PC-9 (cell line): ENCODE measurements around the gene SSC5D. TPM values are rescaled to one million over a fixed set of nuclear protein-coding genes. Genes with fewer than 3 reads are reported as not detected.

Experiments used
- BruUV-seq: library from RNA; stranded (reverse); fragments of 400-500 nt; replicated peaks from 2 replicates; lab custom pipeline; 2021; lab: Mats Ljungman, UMichigan
- CTCF ChIA-PET: fragments of 300-600 bp; sonication (Branson Sonifier 250); formaldehyde crosslinking; loops from one replicate; lab custom pipeline; 2022; ENCODE audit warnings: antibody characterized with exemption; lab: Charles Lee
- POLR2A ChIA-PET: fragments of 300-600 bp; sonication (Branson Sonifier 250); formaldehyde crosslinking; loops from one replicate; lab custom pipeline; 2022; ENCODE audit warnings: antibody characterized with exemption; ENCODE audit not compliant: unreplicated experiment; lab: Charles Lee
- DNase-seq, 2 experiments: peaks; one replicate each; pipeline versions ENCODE4 v3.0.0 to v3.0.0-alpha.2; 2015 to 2022; ENCODE audit warnings: mixed read lengths in 1 of 2
- H2AFZ ChIP-seq: fragments of 200-600 bp; sonication (generic); 2 replicates; pipeline ENCODE4 v1.8.1; 2017; ENCODE audit warnings: antibody characterized with exemption
- H3F3A ChIP-seq: fragments of 200-600 bp; sonication (generic); 2 replicates; pipeline ENCODE4 v1.8.1; 2017; ENCODE audit warnings: antibody characterized with exemption, mild to moderate bottlenecking, low read depth; ENCODE audit not compliant: insufficient read depth
- H3K27ac ChIP-seq: fragments of 200-600 bp; sonication (generic); 2 replicates; pipeline ENCODE4 v1.6.1; 2016; ENCODE audit warnings: mixed run types
- H3K27me3 ChIP-seq: fragments of 200-600 bp; sonication (generic); 2 replicates; pipeline ENCODE4 v1.6.1; 2016; ENCODE audit warnings: low read depth, mixed run types; ENCODE audit not compliant: insufficient read depth
- H3K36me3 ChIP-seq: fragments of 200-600 bp; sonication (generic); 2 replicates; pipeline ENCODE4 v1.6.1; 2016; ENCODE audit warnings: low read depth, mixed run types
- H3K4me1 ChIP-seq: fragments of 200-600 bp; sonication (generic); replicated peaks from 2 replicates; pipeline ENCODE4 v1.6.1; 2016; ENCODE audit warnings: mixed run types; ENCODE audit not compliant: insufficient read depth
- H3K4me2 ChIP-seq: fragments of 200-600 bp; sonication (generic); 2 replicates; pipeline ENCODE4 v1.6.1; 2017; ENCODE audit warnings: mixed run types
- H3K4me3 ChIP-seq: fragments of 200-600 bp; sonication (generic); 2 replicates; pipeline ENCODE4 v1.6.1; 2016; ENCODE audit warnings: mixed run types
- H3K79me2 ChIP-seq: fragments of 200-600 bp; sonication (generic); 2 replicates; pipeline ENCODE4 v1.6.1; 2017; ENCODE audit warnings: low read depth, mixed run types
- H3K9me2 ChIP-seq: fragments of 200-600 bp; sonication (generic); 2 replicates; pipeline ENCODE4 v1.8.1; 2017; ENCODE audit warnings: mild to moderate bottlenecking; ENCODE audit not compliant: insufficient read depth
- H3K9me3 ChIP-seq: fragments of 200-600 bp; sonication (generic); 2 replicates; pipeline ENCODE4 v1.8.1; 2016; ENCODE audit warnings: low read depth; ENCODE audit not compliant: insufficient read depth
- H4K20me1 ChIP-seq: fragments of 200-600 bp; sonication (generic); 2 replicates; pipeline ENCODE4 v1.8.1; 2017; ENCODE audit not compliant: insufficient read depth
- EZH2 ChIP-seq: fragments of 200-600 bp; sonication (generic); IDR thresholded peaks from 2 replicates; pipeline ENCODE4 v1.8.0; 2017; ENCODE audit warnings: antibody characterized with exemption, low read depth
- intact Hi-C: fragments of 100-400 bp; cut with micrococcal nuclease; formaldehyde crosslinking; loops from one replicate; pipeline ENCODE4 v1.10.0; 2022; ENCODE audit not compliant: unreplicated experiment
- total RNA-seq: library from RNA; stranded (reverse); gene quantifications from 2 replicates; pipeline ENCODE4 v1.2.3, GENCODE V29; 2021
- TF ChIP-seq, protein P1 (sequence below): fragments of 200-600 bp; sonication (generic); conservative IDR thresholded peaks from 2 replicates; pipeline ENCODE4 v1.6.1; 2017; ENCODE audit warnings: mixed run types, antibody characterized with exemption, mild to moderate bottlenecking, moderate library complexity

The SSC5D gene
- total RNA-seq, 1 experiment from 2014 or later, result 3.9 TPM

DNA sequence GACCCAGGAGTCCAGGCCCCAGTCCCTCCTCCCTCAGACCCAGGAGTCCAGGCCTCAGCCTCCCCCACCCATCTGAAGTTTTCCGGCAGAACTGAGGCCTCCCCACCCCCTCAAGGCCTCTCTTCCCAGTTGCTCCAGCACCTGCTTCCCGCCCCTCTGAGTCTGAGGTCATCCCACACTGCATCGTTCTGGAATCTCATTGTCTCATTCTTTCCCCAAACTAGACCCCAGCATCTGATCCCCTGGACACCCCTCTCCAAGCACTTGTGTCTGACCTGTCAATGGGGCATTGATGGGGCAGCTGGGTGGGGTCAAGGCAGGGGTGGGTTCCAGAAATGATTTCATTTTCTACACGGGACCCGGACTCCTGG lies 49.5 kb downstream of the SSC5D start:
- Histone ChIP-seq H3K4me1 (peaks cover 19% of the 10 kb centered on the region), H3K9me2 (no peaks in the 10 kb centered on the region), H4K20me1 (no peaks in the 10 kb centered on the region), H3K36me3 (no peaks in the 10 kb centered on the region), H3K27me3 (no peaks in the 10 kb centered on the region), H3K9me3 (no peaks in the 10 kb centered on the region), H3F3A (peaks cover 40% of the 10 kb centered on the region), H3K4me2 (no peak overlapping the region), H3K79me2 (no peaks in the 10 kb centered on the region), H3K4me3 (no peak overlapping the region), H2AFZ (no peak overlapping the region), H3K27ac (no peak overlapping the region)
- peak in 1 of 2 experiments; percentile 28 for DNase-seq
- TF ChIP-seq, protein P1, sequence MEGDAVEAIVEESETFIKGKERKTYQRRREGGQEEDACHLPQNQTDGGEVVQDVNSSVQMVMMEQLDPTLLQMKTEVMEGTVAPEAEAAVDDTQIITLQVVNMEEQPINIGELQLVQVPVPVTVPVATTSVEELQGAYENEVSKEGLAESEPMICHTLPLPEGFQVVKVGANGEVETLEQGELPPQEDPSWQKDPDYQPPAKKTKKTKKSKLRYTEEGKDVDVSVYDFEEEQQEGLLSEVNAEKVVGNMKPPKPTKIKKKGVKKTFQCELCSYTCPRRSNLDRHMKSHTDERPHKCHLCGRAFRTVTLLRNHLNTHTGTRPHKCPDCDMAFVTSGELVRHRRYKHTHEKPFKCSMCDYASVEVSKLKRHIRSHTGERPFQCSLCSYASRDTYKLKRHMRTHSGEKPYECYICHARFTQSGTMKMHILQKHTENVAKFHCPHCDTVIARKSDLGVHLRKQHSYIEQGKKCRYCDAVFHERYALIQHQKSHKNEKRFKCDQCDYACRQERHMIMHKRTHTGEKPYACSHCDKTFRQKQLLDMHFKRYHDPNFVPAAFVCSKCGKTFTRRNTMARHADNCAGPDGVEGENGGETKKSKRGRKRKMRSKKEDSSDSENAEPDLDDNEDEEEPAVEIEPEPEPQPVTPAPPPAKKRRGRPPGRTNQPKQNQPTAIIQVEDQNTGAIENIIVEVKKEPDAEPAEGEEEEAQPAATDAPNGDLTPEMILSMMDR, result no peak
- TF ChIP-seq EZH2, result no peak
- BruUV-seq, result no TSS peak
- intact Hi-C loops, result no loop called here
- POLR2A ChIA-PET, result no interaction called here
- CTCF ChIA-PET, result no interaction called here

GRCh38 chr19:55538132-55538531 lies 49.9 kb downstream of the SSC5D start:
- intact Hi-C loops, result no loop called here
- CTCF ChIA-PET, result no interaction called here
- no peak overlapping the region for H3K4me3 ChIP-seq

GRCh38 chr19:55539090-55539984 lies 51.1 kb downstream of the SSC5D start:
- no peak overlapping the region for H3K27ac ChIP-seq
- no peaks in the 10 kb centered on the region for H3K27me3 ChIP-seq
- DNase-seq, result no peak
- intact Hi-C loops, result no loop called here
- H3K79me2 ChIP-seq, result no peaks in the 10 kb centered on the region
- ChIA-PET POLR2A (no interaction called here), CTCF (no interaction called here)
- H3F3A ChIP-seq, result peaks cover 40% of the 10 kb centered on the region
- no peaks in the 10 kb centered on the region for H4K20me1 ChIP-seq
- no peaks in the 10 kb centered on the region for H3K9me3 ChIP-seq
- BruUV-seq, result no TSS peak
- H3K9me2 ChIP-seq, result no peaks in the 10 kb centered on the region
- TF ChIP-seq, protein P1, result no peak
- TF ChIP-seq EZH2, result no peak
- H3K4me2 ChIP-seq, result no peak overlapping the region
- H3K36me3 ChIP-seq, result no peaks in the 10 kb centered on the region
- no peak overlapping the region for H3K4me3 ChIP-seq
- H2AFZ ChIP-seq, result no peak overlapping the region
- H3K4me1 ChIP-seq, result peaks cover 28% of the 10 kb centered on the region

More at GRCh38 chr19:55538132-55538531, 49.9 kb downstream of the SSC5D start:
- Histone ChIP-seq H3K4me1 (peaks cover 19% of the 10 kb centered on the region), H3K9me3 (no peaks in the 10 kb centered on the region), H3K36me3 (no peaks in the 10 kb centered on the region), H3K9me2 (no peaks in the 10 kb centered on the region), H3K4me2 (no peak overlapping the region), H4K20me1 (no peaks in the 10 kb centered on the region), H3K27ac (no peak overlapping the region), H3K27me3 (no peaks in the 10 kb centered on the region), H3K79me2 (no peaks in the 10 kb centered on the region), H3F3A (peaks cover 40% of the 10 kb centered on the region), H2AFZ (no peak overlapping the region)
- POLR2A ChIA-PET, result interaction anchor here (0.7 kb wide), 1 partner anchor 192 kb away, joined by 3 read pairs; no protein-coding TSS in a partner anchor
- BruUV-seq, result no TSS peak
- TF ChIP-seq, protein P1, result no peak
- TF ChIP-seq EZH2, result no peak
- DNase-seq, result no peak
